Aorta (tissue), 5 donors: ENCODE measurements around the gene TPD52L1. TPM values are rescaled to one million over a fixed set of nuclear protein-coding genes. Genes with fewer than 3 reads are reported as not detected.

Source experiments
- ATAC-seq: fragments of 200-7000 bp; cut with Tn5 transposase; one replicate; pipeline ENCODE4 v1.9.1; 2022; ENCODE audit warnings: moderate library complexity; ENCODE audit not compliant: low FRiP score
- DNase-seq, 2 donors: peaks; one replicate each; pipeline ENCODE4 v3.0.0-alpha.2; 2020
- H3K27ac ChIP-seq, 2 donors: one replicate each; pipeline ENCODE4 v1.5.1; 2013; ENCODE audit warnings: low read length in 2 of 2, mild to moderate bottlenecking in 2 of 2, moderate library complexity in 2 of 2, control low read depth in 1 of 2, inconsistent platforms in 1 of 2, low read depth in 1 of 2
- H3K27me3 ChIP-seq, 2 donors: one replicate each; pipeline ENCODE4 v1.6.1; 2013; ENCODE audit warnings: control low read depth in 1 of 2, low read length in 1 of 2, mild to moderate bottlenecking in 1 of 2, moderate library complexity in 1 of 2; ENCODE audit not compliant: insufficient read depth in 2 of 2, control insufficient read depth in 1 of 2
- H3K36me3 ChIP-seq, 2 donors: one replicate each; pipeline ENCODE4 v1.6.1; 2013; ENCODE audit warnings: control low read depth in 1 of 2, low read length in 1 of 2, mild to moderate bottlenecking in 1 of 2; ENCODE audit not compliant: insufficient read depth in 2 of 2, control insufficient read depth in 1 of 2
- H3K4me1 ChIP-seq, 2 donors: one replicate each; pipeline ENCODE4 v1.6.1; 2013; ENCODE audit warnings: low read length in 2 of 2, control low read depth in 1 of 2, mild to moderate bottlenecking in 1 of 2, moderate library complexity in 1 of 2; ENCODE audit not compliant: insufficient read depth in 2 of 2, control insufficient read depth in 1 of 2
- H3K4me3 ChIP-seq, 2 donors: one replicate each; pipeline ENCODE4 v1.5.1; 2013; ENCODE audit warnings: low read length in 2 of 2, control low read depth in 1 of 2, mild to moderate bottlenecking in 1 of 2
- H3K9me3 ChIP-seq: one replicate; pipeline ENCODE4 v1.6.1; 2013; ENCODE audit warnings: mild to moderate bottlenecking, low read length; ENCODE audit not compliant: control insufficient read depth
- WGBS, 2 donors: extraction: QIAGEN DNeasy Blood & Tissue Kit; methylation state at CpG; one replicate each; pipeline ENCODE4 v1.1.7; 2013; 5-methylcytosine and 5-hydroxymethylcytosine counted together
- intact Hi-C, 2 donors: fragments of 100-400 bp; cut with DNase I; formaldehyde crosslinking; loops; one replicate each; pipeline versions ENCODE4 v1.14.2 to v1.15.0; 2022
- polyA plus RNA-seq, 2 donors: library from polyadenylated mRNA; stranded (reverse); fragments of 200-250 nt; gene quantifications; one replicate each; pipeline ENCODE4 v1.2.3, GENCODE V29; 2013
- total RNA-seq, 2 donors: library from RNA; stranded (reverse); fragmentation: NEBNext Ultra II Directional; extraction: Animal tissue kit (Norgen Biotek cat#: 25700); gene quantifications; one replicate each; pipeline ENCODE4 v1.2.1, GENCODE V29; 2021
- donor health status: healthy with polysubstance abuse.
- donor health status: Bipolar disorder and iron deficiency.
- donor health status: DM: no; HTN: no; CAD: no.
- donor health status: DM: no; HTN: no; CAD: no.
- donor health status: DM: yes; HTN: yes; CAD: no.

Gene TPD52L1
- total and polyA plus RNA-seq, 4 donors = 25.5 to 78.0 (median 46.5) TPM

DNA sequence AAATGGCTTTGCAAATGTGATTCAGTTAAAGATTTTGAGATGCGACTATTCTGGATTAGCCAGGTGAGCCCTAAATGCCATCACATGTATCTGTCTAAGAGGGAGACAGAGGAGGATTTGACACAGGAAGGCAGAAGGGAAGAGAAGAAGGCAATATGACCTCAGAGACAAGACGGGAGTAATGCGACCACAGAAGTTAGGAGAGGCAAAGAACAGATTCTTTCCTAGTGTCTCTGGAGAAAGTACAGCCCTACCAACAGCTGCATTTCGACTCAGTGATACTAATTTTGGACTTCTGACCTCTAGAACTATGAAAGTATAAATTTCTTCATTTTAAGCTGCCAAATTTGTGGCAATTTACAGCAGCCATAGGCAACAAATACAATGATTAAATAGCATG lies 24.2 kb upstream of the TPD52L1 start:
- intact Hi-C loops = no loop called here
- ATAC-seq = no peak

DNA sequence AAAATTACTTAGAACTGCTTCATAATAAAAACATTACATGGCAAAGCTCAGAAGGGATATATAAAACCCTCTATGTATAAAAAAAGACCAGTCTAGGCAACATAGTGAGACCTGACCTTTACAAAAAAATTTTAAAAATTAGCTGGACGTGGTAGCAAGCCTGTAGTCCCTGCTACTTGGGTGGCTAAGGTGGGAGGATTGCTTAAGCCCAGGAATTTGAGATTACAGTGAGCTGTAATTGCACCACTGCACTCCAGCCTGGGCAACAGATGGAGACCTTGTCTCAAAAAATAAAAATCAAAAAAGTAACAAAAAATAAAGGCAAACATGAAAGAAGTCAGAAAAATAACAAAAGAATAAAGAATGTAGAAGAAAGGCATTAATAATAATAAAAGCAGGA lies 21.5 kb upstream of the TPD52L1 start:
- 65 to 67% methylated on average over 1 of the region's 1 CpG for WGBS, 2 donors
- no peak overlapping the region for H3K4me3 ChIP-seq
- H3K27me3 ChIP-seq = no peaks in the 10 kb centered on the region
- no peak for DNase-seq
- ATAC-seq = no peak
- no peak overlapping the region for H3K27ac ChIP-seq
- no peaks in the 10 kb centered on the region for H3K36me3 ChIP-seq
- no peaks in the 10 kb centered on the region for H3K9me3 ChIP-seq
- intact Hi-C loops = no loop called here
- no peaks in the 10 kb centered on the region for H3K4me1 ChIP-seq

More for the DNA sequence above, 24.2 kb upstream of the TPD52L1 start:
- H3K9me3 ChIP-seq = no peaks in the 10 kb centered on the region
- no peak overlapping the region for H3K27ac ChIP-seq
- DNase-seq = no peak
- no peaks in the 10 kb centered on the region for H3K27me3 ChIP-seq
- H3K36me3 ChIP-seq = no peaks in the 10 kb centered on the region
- no peak overlapping the region for H3K4me3 ChIP-seq
- no peaks in the 10 kb centered on the region for H3K4me1 ChIP-seq
- WGBS, 2 donors = 88 to 89% methylated on average over 4 of the region's 4 CpGs

DNA sequence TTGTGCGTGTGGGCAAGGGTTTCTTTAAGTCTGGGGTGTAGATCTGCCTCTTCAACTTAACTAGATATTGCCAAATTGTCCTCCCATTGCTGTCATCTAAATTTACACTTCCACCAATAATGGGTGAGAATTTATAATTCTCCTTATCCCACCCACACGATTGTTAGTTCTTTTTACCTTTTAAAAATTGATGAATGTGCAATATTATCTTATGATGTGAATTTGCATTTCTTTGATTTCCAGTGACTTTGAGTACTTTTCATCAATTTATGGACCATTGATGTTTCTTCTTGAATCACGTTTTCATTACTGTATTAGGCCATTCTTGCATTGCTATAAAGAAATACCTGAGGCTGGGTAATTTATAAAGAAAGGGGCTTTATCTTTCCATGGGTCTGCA lies 17.2 kb upstream of the TPD52L1 start:
- ATAC-seq (no peak), DNase-seq (no peak)
- Histone ChIP-seq H3K9me3 (no peaks in the 10 kb centered on the region), H3K27ac (no peak overlapping the region), H3K4me1 (peaks cover 0 to 2% of the 10 kb centered on the region in 2 donors), H3K36me3 (no peaks in the 10 kb centered on the region), H3K4me3 (no peak overlapping the region), H3K27me3 (no peaks in the 10 kb centered on the region)
- intact Hi-C loops = no loop called here
- whole genome bisulfite sequencing, 2 donors = 94 to 98% methylated on average over 3 of the region's 3 CpGs

DNA sequence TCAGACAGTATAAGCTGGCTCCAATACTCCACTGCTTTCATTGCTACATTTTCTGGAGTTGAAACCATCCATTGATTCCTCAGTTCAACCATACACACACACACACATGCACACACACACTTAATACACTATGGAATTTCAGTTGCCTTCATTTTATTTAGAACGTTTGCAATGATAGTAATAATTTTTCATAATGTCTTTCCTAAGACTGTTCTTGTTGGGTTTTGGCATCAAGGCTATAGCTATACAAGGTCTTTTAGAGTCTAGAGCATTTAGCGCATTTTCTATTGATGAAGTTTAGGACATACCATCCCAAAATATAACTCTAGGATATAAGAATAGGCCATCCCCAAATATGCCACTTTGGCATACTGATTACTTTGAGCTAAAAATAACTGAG lies 15.5 kb upstream of the TPD52L1 start:
- H3K4me1 ChIP-seq = peaks cover 0 to 2% of the 10 kb centered on the region in 2 donors
- 69 to 72% methylated on average over 2 of the region's 2 CpGs for WGBS, 2 donors
- H3K9me3 ChIP-seq = no peaks in the 10 kb centered on the region
- no peak overlapping the region for H3K27ac ChIP-seq
- no peak overlapping the region for H3K4me3 ChIP-seq
- H3K36me3 ChIP-seq = no peaks in the 10 kb centered on the region
- no peaks in the 10 kb centered on the region for H3K27me3 ChIP-seq
- ATAC-seq (no peak), DNase-seq (no peak)
- intact Hi-C loops = no loop called here

DNA sequence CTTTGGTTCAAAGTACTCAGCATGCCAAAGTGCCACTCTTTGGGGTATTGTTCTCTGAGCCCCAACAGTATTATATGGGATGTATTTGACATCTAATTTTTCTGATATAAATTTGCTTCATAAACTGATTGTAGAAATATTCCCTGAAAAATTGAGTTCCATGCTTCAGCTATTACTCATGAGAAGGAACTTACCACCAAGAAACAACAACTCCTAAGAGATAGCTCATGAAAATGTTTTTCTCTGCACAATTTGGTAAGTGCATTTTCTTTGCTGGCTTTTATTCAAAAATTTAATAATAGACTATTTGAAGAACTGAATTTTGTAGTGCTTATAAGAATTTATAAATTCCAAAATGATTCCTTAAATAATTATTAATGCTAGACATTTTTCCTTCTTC lies 12.8 kb upstream of the TPD52L1 start:
- Histone ChIP-seq H3K9me3 (no peaks in the 10 kb centered on the region), H3K36me3 (no peaks in the 10 kb centered on the region), H3K4me3 (no peak overlapping the region), H3K27ac (peak overlapping the region in 1 of 2 donors; percentile 51), H3K4me1 (peaks cover 0 to 2% of the 10 kb centered on the region in 2 donors), H3K27me3 (no peaks in the 10 kb centered on the region)
- ATAC-seq (no peak), DNase-seq (no peak)
- intact Hi-C loops = no loop called here

DNA sequence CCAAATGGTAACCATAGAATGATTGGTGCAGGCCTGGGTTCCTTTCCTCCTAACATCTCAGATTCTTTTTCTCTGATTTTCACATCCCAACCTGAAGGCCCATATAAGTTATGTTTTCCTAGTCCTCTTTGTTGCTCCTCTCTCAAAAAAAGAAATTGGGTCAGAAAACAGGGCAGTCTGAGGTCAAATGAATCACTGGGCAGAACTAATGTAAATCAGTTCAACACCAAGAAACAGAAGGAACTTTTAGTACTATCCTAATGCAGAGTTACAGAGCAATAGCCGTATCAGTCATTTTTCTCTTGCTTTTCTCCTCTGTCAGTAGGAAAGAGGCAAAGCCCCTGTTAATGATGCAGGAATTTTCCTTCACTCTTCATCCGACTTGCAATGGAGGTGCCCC lies 11.0 kb upstream of the TPD52L1 start:
- Histone ChIP-seq H3K36me3 (no peaks in the 10 kb centered on the region), H3K27ac (no peak overlapping the region), H3K27me3 (no peaks in the 10 kb centered on the region), H3K9me3 (no peaks in the 10 kb centered on the region), H3K4me3 (no peak overlapping the region), H3K4me1 (peaks cover 0 to 2% of the 10 kb centered on the region in 2 donors)
- WGBS, 2 donors = 94 to 95% methylated on average over 2 of the region's 2 CpGs
- intact Hi-C loops = no loop called here
- no peak for DNase-seq
- no peak for ATAC-seq

DNA sequence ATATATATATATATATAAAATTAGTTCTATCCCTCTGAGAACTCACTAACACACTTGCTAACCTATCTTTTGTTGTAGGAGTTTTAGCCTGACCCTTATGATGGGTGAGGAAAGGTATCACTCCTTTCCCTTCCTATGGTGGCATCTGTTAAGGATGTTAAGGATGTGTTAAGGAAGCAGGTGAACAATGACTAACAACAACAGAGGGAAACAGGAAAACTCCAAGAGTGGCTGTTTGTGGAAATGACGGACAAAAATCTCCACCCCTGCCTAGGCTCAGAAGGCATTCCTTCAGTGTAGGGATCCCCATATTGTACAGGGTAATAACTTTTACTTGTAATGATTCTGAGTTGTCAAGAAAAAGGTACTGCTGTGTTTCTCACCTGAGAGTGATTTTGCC lies 8.8 kb upstream of the TPD52L1 start:
- ATAC-seq = no peak
- no peaks in the 10 kb centered on the region for H3K27me3 ChIP-seq
- H3K9me3 ChIP-seq = no peaks in the 10 kb centered on the region
- H3K36me3 ChIP-seq = no peaks in the 10 kb centered on the region
- no peak overlapping the region for H3K27ac ChIP-seq
- DNase-seq = no peak
- intact Hi-C loops = no loop called here
- peaks cover 0 to 2% of the 10 kb centered on the region in 2 donors for H3K4me1 ChIP-seq
- no peak overlapping the region for H3K4me3 ChIP-seq
- 97 to 100% methylated on average over 1 of the region's 1 CpG for WGBS, 2 donors

DNA sequence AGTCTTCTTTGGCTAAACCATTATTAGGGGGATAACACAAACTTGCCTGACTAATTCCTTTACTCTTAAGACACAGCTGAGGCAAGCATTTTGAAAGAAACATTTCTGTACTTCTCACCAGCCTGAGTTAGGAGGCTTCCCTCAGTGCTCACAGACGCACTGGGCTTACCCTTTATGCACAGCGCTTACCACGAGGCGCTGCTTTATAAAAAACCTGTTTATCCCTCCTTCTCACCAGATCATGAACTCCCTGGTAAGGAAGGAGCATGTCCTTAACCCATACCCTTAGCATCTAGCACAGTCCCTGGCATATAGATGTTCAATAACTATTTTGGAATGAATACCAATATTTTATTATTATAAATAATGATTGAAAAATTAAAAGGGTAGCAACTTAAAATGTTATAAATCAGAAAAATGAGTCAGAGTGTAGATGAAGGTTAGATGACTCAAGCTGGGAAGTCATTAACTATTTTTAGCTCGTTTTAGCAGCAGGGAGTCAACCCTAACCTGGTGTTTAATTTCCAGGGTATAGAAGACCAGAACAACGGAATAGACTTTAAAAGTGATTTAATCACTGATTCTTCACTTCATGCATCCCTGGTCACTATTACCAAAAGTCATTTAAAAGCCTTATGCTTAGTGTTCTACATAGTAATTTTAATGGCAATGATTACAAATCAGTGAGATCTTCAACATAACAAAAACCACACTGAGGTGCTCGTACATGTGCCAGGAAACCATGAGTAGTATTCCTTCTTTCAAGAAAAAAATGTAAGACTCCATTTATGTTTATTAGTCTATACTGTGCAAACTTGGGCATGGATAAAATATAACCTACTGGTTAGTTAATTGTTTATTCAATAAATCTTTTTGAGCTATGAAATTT lies 4.1 kb upstream of the TPD52L1 start:
- no peaks in the 10 kb centered on the region for H3K4me1 ChIP-seq
- no peaks in the 10 kb centered on the region for H3K36me3 ChIP-seq
- no peaks in the 10 kb centered on the region for H3K9me3 ChIP-seq
- no peak overlapping the region for H3K4me3 ChIP-seq
- DNase-seq = no peak
- H3K27me3 ChIP-seq = no peaks in the 10 kb centered on the region
- 44 to 45% methylated on average over 7 of the region's 7 CpGs for WGBS, 2 donors
- H3K27ac ChIP-seq = no peak overlapping the region
- intact Hi-C loops = loop anchor here (5.0 to 10.0 kb wide), 6 partner anchors 48 to 618 kb away; partner anchors contain the start of gene HDDC2 (in 1 of the 2)
- no peak for ATAC-seq

DNA sequence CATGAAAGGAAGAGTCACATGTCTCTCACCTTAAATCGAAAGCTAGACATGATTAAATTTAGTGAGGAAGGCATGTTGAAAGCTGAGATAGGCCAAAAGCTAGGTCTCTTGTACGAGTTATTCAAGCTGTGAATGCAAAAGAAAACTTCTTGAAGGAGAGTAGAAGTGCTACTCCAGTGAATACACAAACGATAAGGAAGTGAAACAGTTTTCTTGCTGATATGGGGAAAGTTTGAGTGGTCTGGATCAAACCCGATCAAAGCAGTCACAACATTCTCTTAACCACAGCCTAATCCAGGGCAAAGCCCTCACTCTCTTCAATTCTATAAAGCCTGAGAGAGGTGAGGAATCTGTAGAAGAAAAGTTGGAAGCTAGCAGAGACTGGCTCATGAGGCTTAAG lies 1.9 kb upstream of the TPD52L1 start:
- no peaks in the 10 kb centered on the region for H3K9me3 ChIP-seq
- H3K4me1 ChIP-seq = no peaks in the 10 kb centered on the region
- WGBS, 2 donors = 88 to 94% methylated on average over 4 of the region's 4 CpGs
- H3K36me3 ChIP-seq = no peaks in the 10 kb centered on the region
- intact Hi-C loops = loop anchor here (2.0 to 10.0 kb wide), 7 partner anchors 46 to 616 kb away; partner anchors contain the start of gene HDDC2 (in 1 of the 2)
- ATAC-seq = no peak
- no peak overlapping the region for H3K27ac ChIP-seq
- DNase-seq = no peak
- H3K4me3 ChIP-seq = no peak overlapping the region
- no peaks in the 10 kb centered on the region for H3K27me3 ChIP-seq
